Stimulated activated CD4-positive, alpha-beta T cell treated with anti-CD3 and anti-CD28 coated beads, TNF-alpha, amount 100 ng/mL, for 48 hours (primary cell): ENCODE measurements around the gene KDM5B.

ENCODE experiments used
- DNase-seq, 3 donors: peaks; one replicate each; pipeline ENCODE4 v3.0.0-alpha.2; 2020; ENCODE audit warnings: low read depth in 3 of 3

The KDM5B gene

GRCh38 chr1:202685641-202686040 lies 122.6 kb downstream of the KDM5B start:
- no peak for DNase-seq

- no peak for DNase-seq
These were observed 123.5 kb downstream of the KDM5B start for GRCh38 chr1:202684716-202685115.

GRCh38 chr1:202683029-202683428 lies 125.2 kb downstream of the KDM5B start:
- no peak for DNase-seq

- DNase-seq, result no peak
These were observed 125.7 kb downstream of the KDM5B start for GRCh38 chr1:202682477-202682876.

GRCh38 chr1:202681736-202682420 lies 126.3 kb downstream of the KDM5B start:
- no peak for DNase-seq

GRCh38 chr1:202680586-202681352 lies 127.5 kb downstream of the KDM5B start:
- no peak for DNase-seq

- no peak for DNase-seq
These were observed 128.6 kb downstream of the KDM5B start for GRCh38 chr1:202679406-202680177.

- no peak for DNase-seq
These were observed 130.8 kb downstream of the KDM5B start for GRCh38 chr1:202677433-202677832.
